Chondrocyte (in vitro differentiated cells): ENCODE data around the gene RCL1. TPM values are rescaled to one million over a fixed set of nuclear protein-coding genes. Genes with fewer than 3 reads are reported as not detected.

Experiments used
- DNase-seq: peaks from one replicate; pipeline ENCODE4 v3.0.0; 2021; ENCODE audit warnings: mixed read lengths, low spot score
- H3K27ac Mint-ChIP-seq: one replicate; pipeline ENCODE4 v1.8.0; 2021; ENCODE audit warnings: mild to moderate bottlenecking, moderate library complexity, mixed read lengths; ENCODE audit not compliant: unreplicated experiment
- H3K27me3 Mint-ChIP-seq: 2 replicates; pipeline ENCODE4 v1.8.0; 2021; ENCODE audit warnings: low read depth, mixed read lengths
- H3K36me3 Mint-ChIP-seq: 2 replicates; pipeline ENCODE4 v1.8.0; 2021; ENCODE audit warnings: low read depth, mixed read lengths
- H3K4me1 Mint-ChIP-seq: 2 replicates; pipeline ENCODE4 v1.8.0; 2021; ENCODE audit warnings: low read depth, mild to moderate bottlenecking, mixed read lengths
- H3K4me3 Mint-ChIP-seq: one replicate; pipeline ENCODE4 v1.8.0; 2021; ENCODE audit warnings: mild to moderate bottlenecking, moderate library complexity, mixed read lengths; ENCODE audit not compliant: unreplicated experiment
- H3K9me3 Mint-ChIP-seq: 2 replicates; pipeline ENCODE4 v1.8.0; 2021; ENCODE audit warnings: low read depth, mixed read lengths
- total RNA-seq: library from RNA; stranded (reverse); gene quantifications from 3 replicates; pipeline ENCODE4 v1.2.1, GENCODE V29; 2021
- TF ChIP-seq, protein P1 (sequence below): fragments of 200-600 bp; sonication (generic); IDR thresholded peaks from 2 replicates; pipeline ENCODE4 v1.5.0; 2021; ENCODE audit warnings: antibody characterized with exemption, mild to moderate bottlenecking, moderate library complexity

The RCL1 gene
- total RNA-seq, 1 donor from 2014 or later, result 8.6 TPM

- peaks cover 9% of the 10 kb centered on the region for H3K36me3 Mint-ChIP-seq
- no peaks in the 10 kb centered on the region for H3K27me3 Mint-ChIP-seq
- TF ChIP-seq, protein P1, sequence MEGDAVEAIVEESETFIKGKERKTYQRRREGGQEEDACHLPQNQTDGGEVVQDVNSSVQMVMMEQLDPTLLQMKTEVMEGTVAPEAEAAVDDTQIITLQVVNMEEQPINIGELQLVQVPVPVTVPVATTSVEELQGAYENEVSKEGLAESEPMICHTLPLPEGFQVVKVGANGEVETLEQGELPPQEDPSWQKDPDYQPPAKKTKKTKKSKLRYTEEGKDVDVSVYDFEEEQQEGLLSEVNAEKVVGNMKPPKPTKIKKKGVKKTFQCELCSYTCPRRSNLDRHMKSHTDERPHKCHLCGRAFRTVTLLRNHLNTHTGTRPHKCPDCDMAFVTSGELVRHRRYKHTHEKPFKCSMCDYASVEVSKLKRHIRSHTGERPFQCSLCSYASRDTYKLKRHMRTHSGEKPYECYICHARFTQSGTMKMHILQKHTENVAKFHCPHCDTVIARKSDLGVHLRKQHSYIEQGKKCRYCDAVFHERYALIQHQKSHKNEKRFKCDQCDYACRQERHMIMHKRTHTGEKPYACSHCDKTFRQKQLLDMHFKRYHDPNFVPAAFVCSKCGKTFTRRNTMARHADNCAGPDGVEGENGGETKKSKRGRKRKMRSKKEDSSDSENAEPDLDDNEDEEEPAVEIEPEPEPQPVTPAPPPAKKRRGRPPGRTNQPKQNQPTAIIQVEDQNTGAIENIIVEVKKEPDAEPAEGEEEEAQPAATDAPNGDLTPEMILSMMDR, result no peak
- peaks cover 4% of the 10 kb centered on the region for H3K4me1 Mint-ChIP-seq
- H3K4me3 Mint-ChIP-seq, result no peak overlapping the region
- peaks cover 22% of the 10 kb centered on the region for H3K9me3 Mint-ChIP-seq
- H3K27ac Mint-ChIP-seq, result no peak overlapping the region
- DNase-seq, result no peak
Observed at GRCh38 chr9:4803670-4804530, 11.2 kb downstream of the RCL1 start.

GRCh38 chr9:4804531-4805016 lies 11.8 kb downstream of the RCL1 start:
- H3K4me1 Mint-ChIP-seq, result peaks cover 3% of the 10 kb centered on the region
- H3K9me3 Mint-ChIP-seq, result peaks cover 22% of the 10 kb centered on the region
- TF ChIP-seq, protein P1, result no peak
- H3K27me3 Mint-ChIP-seq, result no peaks in the 10 kb centered on the region
- peaks cover 9% of the 10 kb centered on the region for H3K36me3 Mint-ChIP-seq
- no peak overlapping the region for H3K4me3 Mint-ChIP-seq
- no peak for DNase-seq
- H3K27ac Mint-ChIP-seq, result no peak overlapping the region

GRCh38 chr9:4805191-4805918 lies 12.6 kb downstream of the RCL1 start:
- peaks cover 22% of the 10 kb centered on the region for H3K9me3 Mint-ChIP-seq
- peaks cover 9% of the 10 kb centered on the region for H3K36me3 Mint-ChIP-seq
- DNase-seq, result no peak
- H3K27ac Mint-ChIP-seq, result no peak overlapping the region
- no peak overlapping the region for H3K4me3 Mint-ChIP-seq
- peaks cover 3% of the 10 kb centered on the region for H3K4me1 Mint-ChIP-seq
- H3K27me3 Mint-ChIP-seq, result no peaks in the 10 kb centered on the region
- TF ChIP-seq, protein P1, result no peak

DNA sequence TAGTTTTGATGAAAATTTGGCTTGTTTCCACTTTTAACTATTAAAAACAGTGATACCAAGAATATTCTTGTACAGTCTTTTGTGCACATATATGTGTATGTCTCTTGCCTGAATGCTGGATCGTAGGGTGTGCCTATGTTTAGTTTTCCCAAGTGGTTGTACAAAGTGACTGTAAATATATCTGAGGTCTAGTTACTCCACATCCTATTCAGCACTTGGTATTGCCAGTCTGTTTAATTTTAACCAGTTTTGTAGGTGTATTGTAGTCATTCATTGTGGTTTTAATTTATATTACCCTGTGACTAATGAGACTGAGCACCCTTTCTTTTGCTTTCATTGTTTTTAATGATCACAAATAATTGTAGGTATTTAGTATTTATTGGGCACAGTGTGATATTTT lies 17.8 kb downstream of the RCL1 start:
- Mint-ChIP-seq H3K27ac (no peak overlapping the region), H3K36me3 (peaks cover 13% of the 10 kb centered on the region), H3K4me1 (peaks cover 14% of the 10 kb centered on the region), H3K27me3 (no peaks in the 10 kb centered on the region), H3K9me3 (peaks cover 30% of the 10 kb centered on the region), H3K4me3 (no peak overlapping the region)
- TF ChIP-seq, protein P1, result no peak
- no peak for DNase-seq

- Mint-ChIP-seq H3K27me3 (no peaks in the 10 kb centered on the region), H3K9me3 (peaks cover 18% of the 10 kb centered on the region), H3K36me3 (peaks cover 8% of the 10 kb centered on the region), H3K4me1 (peaks cover 21% of the 10 kb centered on the region), H3K27ac (no peak overlapping the region), H3K4me3 (no peak overlapping the region)
- DNase-seq, result no peak
- TF ChIP-seq, protein P1, result no peak
Observed at GRCh38 chr9:4811824-4812223, 19.1 kb downstream of the RCL1 start.
